ENCODE measurements around the gene CIDEC. TPM values are rescaled to one million over a fixed set of nuclear protein-coding genes. Genes with fewer than 3 reads are reported as not detected.
"Not testable (repeated sequence)": the region's sequence is repeated elsewhere in the genome, so short reads cannot be mapped to it uniquely, and the experiment has no call there.

Gene CIDEC
- total and polyA plus RNA-seq, 7 donors: 1.6 to 120 (median 30.6) TPM

GRCh38 chr3:9869955-9870354 lies 10.1 kb downstream of the CIDEC start:
- intact Hi-C loops (cut with DNase I): no loop called here
- peaks cover 0 to 33% (median 22%) of the 10 kb centered on the region in 4 donors for H3K4me1 ChIP-seq
- H3K9me3 ChIP-seq: no peaks in the 10 kb centered on the region
- H3K4me3 ChIP-seq: no peak overlapping the region
- WGBS, 2 donors: 79 to 81% methylated on average over 5 of the region's 5 CpGs
- DNase-seq: no peak
- TF ChIP-seq CTCF (IDR thresholded peaks at IDR 0.05) (no peak), POLR2AphosphoS5 (IDR thresholded peaks at IDR 0.05) (no peak), EP300 (IDR thresholded peaks at IDR 0.05) (no peak), POLR2A (IDR thresholded peaks at IDR 0.05) (no peak)
- no peaks in the 10 kb centered on the region for H3K36me3 ChIP-seq
- no peaks in the 10 kb centered on the region for H3K27me3 ChIP-seq
- H3K27ac ChIP-seq: peak overlapping the region in 1 of 4 donors; percentile 93

- intact Hi-C loops (cut with DNase I): loop anchor here (2.0 kb wide), 1 partner anchor 24 kb away; the partner anchor contains the start of gene JAGN1
- Histone ChIP-seq H3K4me1 (peaks cover 0 to 60% (median 50%) of the 10 kb centered on the region in 4 donors), H3K4me3 (no peak overlapping the region), H3K27me3 (no peaks in the 10 kb centered on the region), H3K36me3 (no peaks in the 10 kb centered on the region), H3K27ac (peak overlapping the region; percentile 82 to 93 (median 90)), H3K9me3 (no peaks in the 10 kb centered on the region)
- TF ChIP-seq POLR2AphosphoS5 (IDR thresholded peaks at IDR 0.05): no peak
- no peak for TF ChIP-seq EP300 (IDR thresholded peaks at IDR 0.05)
- TF ChIP-seq POLR2A (IDR thresholded peaks at IDR 0.05): no peak
- TF ChIP-seq CTCF (IDR thresholded peaks at IDR 0.05): no peak
- WGBS, 2 donors: 87 to 89% methylated on average over 12 of the region's 12 CpGs
- no peak for DNase-seq
Observed at GRCh38 chr3:9867106-9867505, 12.9 kb downstream of the CIDEC start.

- DNase-seq: peak; percentile 94
- Histone ChIP-seq H3K27ac (peak overlapping the region; percentile 82 to 93 (median 90)), H3K27me3 (no peaks in the 10 kb centered on the region), H3K4me3 (no peak overlapping the region), H3K9me3 (no peaks in the 10 kb centered on the region), H3K4me1 (peaks cover 0 to 60% (median 50%) of the 10 kb centered on the region in 4 donors), H3K36me3 (no peaks in the 10 kb centered on the region)
- intact Hi-C loops (cut with DNase I): loop anchor here (2.0 kb wide), 1 partner anchor 24 kb away; the partner anchor contains the start of gene JAGN1
- TF ChIP-seq POLR2A (IDR thresholded peaks at IDR 0.05): no peak
- no peak for TF ChIP-seq CTCF (IDR thresholded peaks at IDR 0.05)
- peak in 3 of 4 donors; percentile 58 to 70 (median 64) for TF ChIP-seq EP300 (IDR thresholded peaks at IDR 0.05)
- peak; percentile 30 to 53 (median 33) for TF ChIP-seq POLR2AphosphoS5 (IDR thresholded peaks at IDR 0.05)
- WGBS, 2 donors: 93 to 94% methylated on average over 8 of the region's 8 CpGs
Observed at GRCh38 chr3:9866639-9867038, 13.4 kb downstream of the CIDEC start.

GRCh38 chr3:9865125-9865637 lies 14.9 kb downstream of the CIDEC start:
- H3K27me3 ChIP-seq; H3K9me3 ChIP-seq; H3K36me3 ChIP-seq; intact Hi-C loops (cut with DNase I); DNase-seq: not testable (repeated sequence)
- peak overlapping the region in 2 of 4 donors; percentile 12 to 13 for H3K4me3 ChIP-seq
- WGBS, 2 donors: 90 to 91% methylated on average over 10 of the region's 10 CpGs
- peak overlapping the region; percentile 82 to 93 (median 90) for H3K27ac ChIP-seq
- peaks cover 0 to 60% (median 50%) of the 10 kb centered on the region in 4 donors for H3K4me1 ChIP-seq

GRCh38 chr3:9864200-9864927 lies 15.7 kb downstream of the CIDEC start:
- DNase-seq: peak; percentile 95
- peak overlapping the region; percentile 82 to 93 (median 90) for H3K27ac ChIP-seq
- TF ChIP-seq EP300 (IDR thresholded peaks at IDR 0.05): no peak
- peak in 2 of 4 donors; percentile 20 to 54 for TF ChIP-seq POLR2AphosphoS5 (IDR thresholded peaks at IDR 0.05)
- TF ChIP-seq CTCF (IDR thresholded peaks at IDR 0.05): no peak
- no peak for TF ChIP-seq POLR2A (IDR thresholded peaks at IDR 0.05)
- peaks cover 0 to 57% (median 50%) of the 10 kb centered on the region in 4 donors for H3K4me1 ChIP-seq
- WGBS, 2 donors: 71 to 74% methylated on average over 16 of the region's 16 CpGs
- H3K27me3 ChIP-seq: no peaks in the 10 kb centered on the region
- intact Hi-C loops (cut with DNase I): no loop called here
- no peaks in the 10 kb centered on the region for H3K9me3 ChIP-seq
- no peaks in the 10 kb centered on the region for H3K36me3 ChIP-seq
- peak overlapping the region in 3 of 4 donors; percentile 1 to 13 (median 12) for H3K4me3 ChIP-seq
